GM18507 (cell line): ENCODE data around the gene SYAP1.

ENCODE experiments used
- DNase-seq: peaks from one replicate; pipeline ENCODE4 v3.0.0; 2011; ENCODE audit warnings: low read depth; ENCODE audit not compliant: insufficient read length; ENCODE audit errors: extremely low spot score
- FAIRE-seq: peaks from 2 replicates; lab custom pipeline; 2011; peaks lifted over from hg19 to GRCh38; lab: Jason Lieb, UNC

The SYAP1 gene

GRCh38 chrX:16814597-16814996 lies 95.2 kb downstream of the SYAP1 start:
- FAIRE-seq, result no peak

More at GRCh38 chrX:16814597-16814996, 95.2 kb downstream of the SYAP1 start:
- no peak for DNase-seq
